ENCODE data around the gene HACD3.
A peak's percentile ranks its signal among the peaks of the same experiment; 100 is the strongest.
"Not testable (repeated sequence)": the region's sequence is repeated elsewhere in the genome, so short reads cannot be mapped to it uniquely, and the experiment has no call there.

The HACD3 gene

DNA sequence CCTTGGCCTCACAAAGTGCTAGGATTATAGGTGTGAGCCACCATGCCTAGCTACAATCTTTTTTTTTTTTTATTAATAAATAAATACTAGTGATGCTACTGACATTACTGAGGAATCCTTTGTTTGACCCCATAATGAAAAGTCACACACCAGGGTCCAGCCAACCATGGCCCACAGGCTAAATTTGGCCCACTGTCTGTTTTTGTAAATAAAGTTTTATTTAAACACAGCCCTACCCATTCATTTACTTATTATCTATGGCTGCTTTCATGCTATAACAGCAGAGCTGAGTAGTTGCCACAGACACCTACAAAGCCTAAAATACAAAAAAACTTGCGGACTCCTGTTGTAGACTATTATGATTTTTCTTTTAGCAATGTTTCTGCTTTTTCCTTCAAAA lies 73.3 kb downstream of the HACD3 start:
- CTCF ChIA-PET: no interaction called here
- H3K27ac ChIP-seq: no peak overlapping the region
- TF ChIP-seq, protein P1, sequence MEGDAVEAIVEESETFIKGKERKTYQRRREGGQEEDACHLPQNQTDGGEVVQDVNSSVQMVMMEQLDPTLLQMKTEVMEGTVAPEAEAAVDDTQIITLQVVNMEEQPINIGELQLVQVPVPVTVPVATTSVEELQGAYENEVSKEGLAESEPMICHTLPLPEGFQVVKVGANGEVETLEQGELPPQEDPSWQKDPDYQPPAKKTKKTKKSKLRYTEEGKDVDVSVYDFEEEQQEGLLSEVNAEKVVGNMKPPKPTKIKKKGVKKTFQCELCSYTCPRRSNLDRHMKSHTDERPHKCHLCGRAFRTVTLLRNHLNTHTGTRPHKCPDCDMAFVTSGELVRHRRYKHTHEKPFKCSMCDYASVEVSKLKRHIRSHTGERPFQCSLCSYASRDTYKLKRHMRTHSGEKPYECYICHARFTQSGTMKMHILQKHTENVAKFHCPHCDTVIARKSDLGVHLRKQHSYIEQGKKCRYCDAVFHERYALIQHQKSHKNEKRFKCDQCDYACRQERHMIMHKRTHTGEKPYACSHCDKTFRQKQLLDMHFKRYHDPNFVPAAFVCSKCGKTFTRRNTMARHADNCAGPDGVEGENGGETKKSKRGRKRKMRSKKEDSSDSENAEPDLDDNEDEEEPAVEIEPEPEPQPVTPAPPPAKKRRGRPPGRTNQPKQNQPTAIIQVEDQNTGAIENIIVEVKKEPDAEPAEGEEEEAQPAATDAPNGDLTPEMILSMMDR (conservative IDR thresholded peaks at IDR 0.05; ENCODE audit: low read depth): no peak
- DNase-seq (ENCODE audit: low spot score): no peak
- POLR2A ChIA-PET (ENCODE audit: low non-redundant PET): no interaction called here

- TF ChIP-seq, protein P1 (conservative IDR thresholded peaks at IDR 0.05; ENCODE audit: low read depth): peak; percentile 80
- H3K27ac ChIP-seq: peak within 1 kb of the TSS; percentile 93
- peak; percentile 97 for DNase-seq (ENCODE audit: low spot score)
- CTCF ChIA-PET: interaction anchor here (0.6 to 1.3 kb wide), 6 partner anchors 31 to 568 kb away, joined by 3 to 5 read pairs (median 3); no protein-coding TSS in a partner anchor
- POLR2A ChIA-PET (ENCODE audit: low non-redundant PET): interaction anchor here (0.7 to 0.9 kb wide), 3 partner anchors 18 to 723 kb away, joined by 3 read pairs; no protein-coding TSS in a partner anchor
Observed at GRCh38 chr15:65610871-65611718, 80.8 kb downstream of the HACD3 start, which contains the start of gene INTS14. TSS of gene INTS14 (minus strand) at chr15:65611131. CDS start at chr15:65607380, 3,751 bp downstream.

- peak overlapping the region; percentile 93 for H3K27ac ChIP-seq
- CTCF ChIA-PET: interaction anchor here (0.7 to 1.3 kb wide), 2 partner anchors 30 to 113 kb away, joined by 4 to 5 read pairs; no protein-coding TSS in a partner anchor
Observed at GRCh38 chr15:65611888-65612615, 81.8 kb downstream of the HACD3 start.

GRCh38 chr15:65612616-65612946 lies 82.3 kb downstream of the HACD3 start:
- TF ChIP-seq, protein P1 (conservative IDR thresholded peaks at IDR 0.05; ENCODE audit: low read depth): no peak
- DNase-seq (ENCODE audit: low spot score): no peak
- ChIA-PET CTCF (no interaction called here), POLR2A (ENCODE audit: low non-redundant PET) (no interaction called here)
- H3K27ac ChIP-seq: peak overlapping the region; percentile 93; the same call in 1 of the 2 replicates

More at GRCh38 chr15:65611888-65612615, 81.8 kb downstream of the HACD3 start:
- POLR2A ChIA-PET (ENCODE audit: low non-redundant PET): no interaction called here
- TF ChIP-seq, protein P1 (conservative IDR thresholded peaks at IDR 0.05; ENCODE audit: low read depth): no peak
- DNase-seq (ENCODE audit: low spot score): no peak

DNA sequence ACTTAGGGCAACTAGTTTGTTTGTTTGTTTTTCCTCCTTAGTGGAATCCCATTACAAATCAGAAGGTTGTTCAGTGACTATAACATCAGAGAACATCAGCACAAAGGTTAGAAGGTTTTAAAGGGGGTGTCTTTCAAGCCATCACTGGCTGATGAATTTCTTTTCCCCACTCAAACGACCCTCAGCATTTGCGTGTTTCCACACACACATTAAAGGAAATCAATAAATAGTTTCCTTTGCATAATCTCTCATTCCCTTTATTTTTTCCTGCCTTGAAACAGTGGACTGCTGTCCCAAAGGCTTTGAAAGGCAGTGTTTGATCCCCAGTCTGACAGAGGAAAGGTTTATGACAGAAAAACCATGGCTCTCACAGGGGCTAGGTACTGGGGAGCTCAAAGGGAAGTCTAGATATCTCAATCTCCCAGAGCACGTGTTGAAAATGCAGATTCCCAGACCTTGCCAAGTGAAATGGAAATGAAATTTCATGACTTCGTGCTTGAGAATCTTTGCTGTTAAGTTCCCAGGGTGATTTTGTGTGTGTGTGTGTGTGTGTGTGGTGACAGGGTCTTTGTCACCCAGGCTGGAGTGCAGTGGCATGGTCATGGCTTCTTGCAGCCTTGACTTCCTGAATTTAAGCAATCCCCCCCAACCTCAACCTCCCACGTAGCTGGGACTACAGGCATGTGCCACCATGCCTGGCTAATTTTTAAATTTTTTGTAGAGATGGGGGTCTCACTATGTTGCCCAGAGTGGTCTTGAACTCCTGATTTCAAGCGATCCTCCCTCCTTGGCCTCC lies 82.9 kb downstream of the HACD3 start:
- TF ChIP-seq, protein P1 (conservative IDR thresholded peaks at IDR 0.05; ENCODE audit: low read depth): no peak
- ChIA-PET CTCF (no interaction called here), POLR2A (ENCODE audit: low non-redundant PET) (no interaction called here)
- H3K27ac ChIP-seq: no peak overlapping the region
- DNase-seq (ENCODE audit: low spot score): no peak

- DNase-seq (ENCODE audit: low spot score); POLR2A ChIA-PET (ENCODE audit: low non-redundant PET); H3K27ac ChIP-seq; CTCF ChIA-PET: not testable (repeated sequence)
Observed at GRCh38 chr15:65615887-65616286, 85.6 kb downstream of the HACD3 start.
